PC-9 (cell line): ENCODE data around the gene MORN5. TPM values are rescaled to one million over a fixed set of nuclear protein-coding genes. Genes with fewer than 3 reads are reported as not detected.

Experiments
- BruUV-seq: library from RNA; stranded (reverse); fragments of 400-500 nt; replicated peaks from 2 replicates; lab custom pipeline; 2021; lab: Mats Ljungman, UMichigan
- CTCF ChIA-PET: fragments of 300-600 bp; sonication (Branson Sonifier 250); formaldehyde crosslinking; loops from one replicate; lab custom pipeline; 2022; ENCODE audit warnings: antibody characterized with exemption; lab: Charles Lee
- POLR2A ChIA-PET: fragments of 300-600 bp; sonication (Branson Sonifier 250); formaldehyde crosslinking; loops from one replicate; lab custom pipeline; 2022; ENCODE audit warnings: antibody characterized with exemption; ENCODE audit not compliant: unreplicated experiment; lab: Charles Lee
- DNase-seq, 2 experiments: peaks; one replicate each; pipeline versions ENCODE4 v3.0.0 to v3.0.0-alpha.2; 2015 to 2022; ENCODE audit warnings: mixed read lengths in 1 of 2
- H2AFZ ChIP-seq: fragments of 200-600 bp; sonication (generic); 2 replicates; pipeline ENCODE4 v1.8.1; 2017; ENCODE audit warnings: antibody characterized with exemption
- H3F3A ChIP-seq: fragments of 200-600 bp; sonication (generic); 2 replicates; pipeline ENCODE4 v1.8.1; 2017; ENCODE audit warnings: antibody characterized with exemption, mild to moderate bottlenecking, low read depth; ENCODE audit not compliant: insufficient read depth
- H3K27ac ChIP-seq: fragments of 200-600 bp; sonication (generic); 2 replicates; pipeline ENCODE4 v1.6.1; 2016; ENCODE audit warnings: mixed run types
- H3K27me3 ChIP-seq: fragments of 200-600 bp; sonication (generic); 2 replicates; pipeline ENCODE4 v1.6.1; 2016; ENCODE audit warnings: low read depth, mixed run types; ENCODE audit not compliant: insufficient read depth
- H3K36me3 ChIP-seq: fragments of 200-600 bp; sonication (generic); 2 replicates; pipeline ENCODE4 v1.6.1; 2016; ENCODE audit warnings: low read depth, mixed run types
- H3K4me1 ChIP-seq: fragments of 200-600 bp; sonication (generic); replicated peaks from 2 replicates; pipeline ENCODE4 v1.6.1; 2016; ENCODE audit warnings: mixed run types; ENCODE audit not compliant: insufficient read depth
- H3K4me2 ChIP-seq: fragments of 200-600 bp; sonication (generic); 2 replicates; pipeline ENCODE4 v1.6.1; 2017; ENCODE audit warnings: mixed run types
- H3K4me3 ChIP-seq: fragments of 200-600 bp; sonication (generic); 2 replicates; pipeline ENCODE4 v1.6.1; 2016; ENCODE audit warnings: mixed run types
- H3K79me2 ChIP-seq: fragments of 200-600 bp; sonication (generic); 2 replicates; pipeline ENCODE4 v1.6.1; 2017; ENCODE audit warnings: low read depth, mixed run types
- H3K9me2 ChIP-seq: fragments of 200-600 bp; sonication (generic); 2 replicates; pipeline ENCODE4 v1.8.1; 2017; ENCODE audit warnings: mild to moderate bottlenecking; ENCODE audit not compliant: insufficient read depth
- H3K9me3 ChIP-seq: fragments of 200-600 bp; sonication (generic); 2 replicates; pipeline ENCODE4 v1.8.1; 2016; ENCODE audit warnings: low read depth; ENCODE audit not compliant: insufficient read depth
- H4K20me1 ChIP-seq: fragments of 200-600 bp; sonication (generic); 2 replicates; pipeline ENCODE4 v1.8.1; 2017; ENCODE audit not compliant: insufficient read depth
- CTCF ChIP-seq: fragments of 200-600 bp; sonication (generic); conservative IDR thresholded peaks from 2 replicates; pipeline ENCODE4 v1.6.1; 2017; ENCODE audit warnings: mixed run types, antibody characterized with exemption, mild to moderate bottlenecking, moderate library complexity
- EZH2 ChIP-seq: fragments of 200-600 bp; sonication (generic); IDR thresholded peaks from 2 replicates; pipeline ENCODE4 v1.8.0; 2017; ENCODE audit warnings: antibody characterized with exemption, low read depth
- intact Hi-C: fragments of 100-400 bp; cut with micrococcal nuclease; formaldehyde crosslinking; loops from one replicate; pipeline ENCODE4 v1.10.0; 2022; ENCODE audit not compliant: unreplicated experiment
- total RNA-seq: library from RNA; stranded (reverse); gene quantifications from 2 replicates; pipeline ENCODE4 v1.2.3, GENCODE V29; 2021

MORN5 gene
- total RNA-seq, 1 experiment from 2014 or later = not detected

- H3K4me2 ChIP-seq = peak overlapping the region; percentile 38
- H3K36me3 ChIP-seq = no peaks in the 10 kb centered on the region
- H3F3A ChIP-seq = peaks cover 7% of the 10 kb centered on the region; the same call in 1 of the 2 replicates
- no peaks in the 10 kb centered on the region for H3K79me2 ChIP-seq
- ChIA-PET CTCF (interaction anchor here (0.6 kb wide), 1 partner anchor 595 kb away, joined by 3 read pairs; no protein-coding TSS in a partner anchor), POLR2A (interaction anchor here (0.7 kb wide), 1 partner anchor 81 kb away, joined by 5 read pairs; no protein-coding TSS in a partner anchor)
- peak in 1 of 2 experiments; percentile 53 for DNase-seq
- BruUV-seq = no TSS peak
- H3K9me2 ChIP-seq = no peaks in the 10 kb centered on the region
- TF ChIP-seq CTCF (no peak), EZH2 (no peak)
- no peak overlapping the region for H3K27ac ChIP-seq
- H3K4me1 ChIP-seq = no peaks in the 10 kb centered on the region
- H3K27me3 ChIP-seq = peaks cover 15% of the 10 kb centered on the region
- no peaks in the 10 kb centered on the region for H4K20me1 ChIP-seq
- H2AFZ ChIP-seq = no peak overlapping the region
- peak overlapping the region; percentile 11; the same call in 1 of the 2 replicates for H3K4me3 ChIP-seq
- H3K9me3 ChIP-seq = no peaks in the 10 kb centered on the region
- intact Hi-C loops = no loop called here
Observed at GRCh38 chr9:122213589-122214413, 54.1 kb downstream of the MORN5 start.

- POLR2A ChIA-PET = no interaction called here
- peaks cover 15% of the 10 kb centered on the region for H3K27me3 ChIP-seq
- H3K27ac ChIP-seq = no peak overlapping the region
- TF ChIP-seq CTCF (no peak), EZH2 (no peak)
- DNase-seq = no peak
- no peak overlapping the region for H2AFZ ChIP-seq
- H3K9me2 ChIP-seq = no peaks in the 10 kb centered on the region
- H3K36me3 ChIP-seq = no peaks in the 10 kb centered on the region
- H3K4me3 ChIP-seq = no peak overlapping the region
- no peak overlapping the region; the same call in 1 of the 2 replicates for H3K4me2 ChIP-seq
- intact Hi-C loops = no loop called here
- no peaks in the 10 kb centered on the region for H3K9me3 ChIP-seq
- no peaks in the 10 kb centered on the region for H3K79me2 ChIP-seq
- no TSS peak for BruUV-seq
- H3F3A ChIP-seq = peaks cover 7% of the 10 kb centered on the region; the same call in 1 of the 2 replicates
- no peaks in the 10 kb centered on the region for H3K4me1 ChIP-seq
- CTCF ChIA-PET = interaction anchor here (0.6 kb wide), 1 partner anchor 595 kb away, joined by 3 read pairs; no protein-coding TSS in a partner anchor
- H4K20me1 ChIP-seq = no peaks in the 10 kb centered on the region
Observed at GRCh38 chr9:122214507-122214906, 54.8 kb downstream of the MORN5 start.

GRCh38 chr9:122215663-122216062 lies 56.0 kb downstream of the MORN5 start:
- H3K27ac ChIP-seq = no peak overlapping the region
- no peak overlapping the region for H3K4me3 ChIP-seq
- POLR2A ChIA-PET = no interaction called here
- H4K20me1 ChIP-seq = no peaks in the 10 kb centered on the region
- CTCF ChIA-PET = no interaction called here
- no peaks in the 10 kb centered on the region for H3K9me3 ChIP-seq
- H3K4me1 ChIP-seq = no peaks in the 10 kb centered on the region
- no peaks in the 10 kb centered on the region for H3K9me2 ChIP-seq
- H3K27me3 ChIP-seq = peaks cover 10% of the 10 kb centered on the region; the same call in 1 of the 2 replicates
- DNase-seq = no peak
- H3K79me2 ChIP-seq = no peaks in the 10 kb centered on the region
- no peak overlapping the region for H2AFZ ChIP-seq
- H3K4me2 ChIP-seq = no peak overlapping the region
- no TSS peak for BruUV-seq
- H3K36me3 ChIP-seq = no peaks in the 10 kb centered on the region
- H3F3A ChIP-seq = peaks cover 7% of the 10 kb centered on the region; the same call in 1 of the 2 replicates
- no peak for TF ChIP-seq EZH2
- no peak for TF ChIP-seq CTCF
- intact Hi-C loops = no loop called here
